WTC11 (cell line): ENCODE measurements around the gene KCNE4. TPM values are rescaled to one million over a fixed set of nuclear protein-coding genes. Genes with fewer than 3 reads are reported as not detected.

Experiments
- ATAC-seq: fragments of 200-7000 bp; cut with Tn5 transposase; 2 replicates; pipeline ENCODE4 v1.10.0; 2021; ENCODE audit warnings: mild to moderate bottlenecking, moderate library complexity
- CTCF ChIA-PET: fragments of 300-600 bp; sonication (Branson Sonifier 250); formaldehyde crosslinking; loops from one replicate; lab custom pipeline; 2021; ENCODE audit warnings: antibody characterized with exemption; lab: Charles Lee
- POLR2A ChIA-PET: fragments of 350-600 bp; sonication (Branson Sonifier 250); formaldehyde crosslinking; loops from one replicate; lab custom pipeline; 2021; ENCODE audit warnings: antibody characterized with exemption; lab: Charles Lee
- DNase-seq: peaks from one replicate; pipeline ENCODE4 v3.0.0; 2021; ENCODE audit warnings: low spot score
- H3K27ac Mint-ChIP-seq: 2 replicates; pipeline ENCODE4 v1.8.0; 2021; ENCODE audit warnings: mixed read lengths
- H3K27me3 Mint-ChIP-seq: 2 replicates; pipeline ENCODE4 v1.8.0; 2021; ENCODE audit warnings: low read depth, mild to moderate bottlenecking, moderate library complexity, mixed read lengths
- H3K36me3 Mint-ChIP-seq: 2 replicates; pipeline ENCODE4 v1.8.0; 2021; ENCODE audit warnings: mixed read lengths
- H3K4me1 Mint-ChIP-seq: 2 replicates; pipeline ENCODE4 v1.8.0; 2022; ENCODE audit warnings: mixed read lengths
- H3K4me3 Mint-ChIP-seq: 2 replicates; pipeline ENCODE4 v1.8.0; 2021; ENCODE audit warnings: mild to moderate bottlenecking, moderate library complexity, mixed read lengths
- H3K9me3 Mint-ChIP-seq: 2 replicates; pipeline ENCODE4 v1.8.0; 2021; ENCODE audit warnings: mixed read lengths
- AR ChIP-seq: fragments of 250-450 bp; sonication (Bioruptor Pico); IDR thresholded peaks from 2 replicates; pipeline ENCODE4 v1.9.0; 2021; ENCODE audit warnings: mild to moderate bottlenecking
- CDX4 ChIP-seq: fragments of 250-450 bp; sonication (Bioruptor Pico); IDR thresholded peaks from 2 replicates; pipeline ENCODE4 v1.9.0; 2021; ENCODE audit warnings: moderate library complexity, mild to moderate bottlenecking, inconsistent platforms, borderline replicate concordance
- ETV6 ChIP-seq: sonication (generic); formaldehyde crosslinking; IDR thresholded peaks from 2 replicates; pipeline ENCODE4 v1.8.1; 2022; ENCODE audit warnings: mild to moderate bottlenecking, missing genetic modification reagents
- FOXJ3 ChIP-seq: sonication (generic); formaldehyde crosslinking; IDR thresholded peaks from 2 replicates; pipeline ENCODE4 v1.9.0; 2021; ENCODE audit warnings: missing genetic modification reagents, mild to moderate bottlenecking, borderline replicate concordance
- GTF2I ChIP-seq: fragments of 250-450 bp; sonication (Bioruptor Pico); conservative IDR thresholded peaks from 2 replicates; pipeline ENCODE4 v1.4.0; 2021; ENCODE audit warnings: mild to moderate bottlenecking
- NR3C1 ChIP-seq: sonication (generic); formaldehyde crosslinking; conservative IDR thresholded peaks from 2 replicates; pipeline ENCODE4 v1.8.1; 2023; ENCODE audit warnings: low read depth, mild to moderate bottlenecking, missing genetic modification reagents
- SOX15 ChIP-seq: fragments of 250-450 bp; sonication (Bioruptor Pico); IDR thresholded peaks from 2 replicates; pipeline ENCODE4 v1.9.0; 2021; ENCODE audit warnings: mild to moderate bottlenecking
- TEAD4 ChIP-seq: sonication (generic); formaldehyde crosslinking; IDR thresholded peaks from 2 replicates; pipeline ENCODE4 v1.8.0; 2022; ENCODE audit warnings: mild to moderate bottlenecking, missing genetic modification reagents
- ZBTB21 ChIP-seq: sonication (generic); formaldehyde crosslinking; IDR thresholded peaks from 2 replicates; pipeline ENCODE4 v1.8.1; 2023; ENCODE audit warnings: mild to moderate bottlenecking, missing genetic modification reagents, borderline replicate concordance
- ZNF232 ChIP-seq: sonication (generic); formaldehyde crosslinking; IDR thresholded peaks from 2 replicates; pipeline ENCODE4 v1.8.0; 2022; ENCODE audit warnings: mild to moderate bottlenecking, missing genetic modification reagents
- ZNF396 ChIP-seq: fragments of 250-450 bp; sonication (Bioruptor Pico); IDR thresholded peaks from 2 replicates; pipeline ENCODE4 v1.8.0; 2021; ENCODE audit warnings: mild to moderate bottlenecking, moderate library complexity, borderline replicate concordance
- total RNA-seq: library from RNA; stranded (reverse); gene quantifications from 3 replicates; pipeline ENCODE4 v1.2.3, GENCODE V29; 2021
- TF ChIP-seq, protein P1 (sequence below): sonication (generic); formaldehyde crosslinking; IDR thresholded peaks from 2 replicates; pipeline ENCODE4 v1.8.1; 2022; ENCODE audit warnings: missing genetic modification reagents, borderline replicate concordance
- TF ChIP-seq, protein P2 (sequence below): sonication (generic); formaldehyde crosslinking; IDR thresholded peaks from 2 replicates; pipeline ENCODE4 v1.8.0; 2023; ENCODE audit warnings: missing genetic modification reagents
- TF ChIP-seq, protein P3 (sequence below): fragments of 250-450 bp; sonication (Bioruptor Pico); IDR thresholded peaks from 2 replicates; pipeline ENCODE4 v2.1.2; 2022; ENCODE audit warnings: mild to moderate bottlenecking, moderate library complexity

KCNE4 gene
- total RNA-seq, 1 experiment from 2014 or later = 0.04 TPM

DNA sequence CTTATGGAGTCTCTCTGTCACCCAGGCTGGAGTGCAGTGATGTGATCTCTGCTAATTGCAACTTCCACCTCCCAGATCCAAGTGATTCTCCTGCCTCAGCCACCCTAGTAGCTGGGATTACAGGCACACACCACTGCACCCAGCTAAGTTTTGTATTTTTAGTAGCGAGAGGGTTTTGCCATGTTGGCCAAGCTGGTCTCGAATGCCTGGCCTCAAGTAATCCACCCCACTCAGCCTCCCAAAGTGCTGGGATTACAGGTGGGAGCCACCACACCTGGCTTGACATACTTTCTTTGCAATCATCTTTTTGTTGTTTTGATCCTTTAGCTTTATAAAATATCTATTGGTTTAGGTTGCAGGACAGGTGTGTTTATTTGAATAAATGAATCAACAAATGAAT is 9.7 kb upstream of the KCNE4 start:
- H3K4me3 Mint-ChIP-seq = no peak overlapping the region
- peaks cover 3% of the 10 kb centered on the region; the same call in 1 of the 2 replicates for H3K9me3 Mint-ChIP-seq
- CTCF ChIA-PET = no interaction called here
- DNase-seq = no peak
- TF ChIP-seq, protein P1, sequence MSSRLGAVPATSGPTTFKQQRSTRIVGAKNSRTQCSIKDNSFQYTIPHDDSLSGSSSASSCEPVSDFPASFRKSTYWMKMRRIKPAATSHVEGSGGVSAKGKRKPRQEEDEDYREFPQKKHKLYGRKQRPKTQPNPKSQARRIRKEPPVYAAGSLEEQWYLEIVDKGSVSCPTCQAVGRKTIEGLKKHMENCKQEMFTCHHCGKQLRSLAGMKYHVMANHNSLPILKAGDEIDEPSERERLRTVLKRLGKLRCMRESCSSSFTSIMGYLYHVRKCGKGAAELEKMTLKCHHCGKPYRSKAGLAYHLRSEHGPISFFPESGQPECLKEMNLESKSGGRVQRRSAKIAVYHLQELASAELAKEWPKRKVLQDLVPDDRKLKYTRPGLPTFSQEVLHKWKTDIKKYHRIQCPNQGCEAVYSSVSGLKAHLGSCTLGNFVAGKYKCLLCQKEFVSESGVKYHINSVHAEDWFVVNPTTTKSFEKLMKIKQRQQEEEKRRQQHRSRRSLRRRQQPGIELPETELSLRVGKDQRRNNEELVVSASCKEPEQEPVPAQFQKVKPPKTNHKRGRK = peak; percentile 57; the same call in 1 of the 2 replicates
- no peak for TF ChIP-seq ZBTB21
- TF ChIP-seq, all 79 proteins: peak for 1
- ATAC-seq = no peak
- no peaks in the 10 kb centered on the region for H3K36me3 Mint-ChIP-seq
- H3K27ac Mint-ChIP-seq = no peak overlapping the region
- no peaks in the 10 kb centered on the region; the same call in 1 of the 2 replicates for H3K27me3 Mint-ChIP-seq
- H3K4me1 Mint-ChIP-seq = peaks cover 61% of the 10 kb centered on the region
- POLR2A ChIA-PET = no interaction called here

DNA sequence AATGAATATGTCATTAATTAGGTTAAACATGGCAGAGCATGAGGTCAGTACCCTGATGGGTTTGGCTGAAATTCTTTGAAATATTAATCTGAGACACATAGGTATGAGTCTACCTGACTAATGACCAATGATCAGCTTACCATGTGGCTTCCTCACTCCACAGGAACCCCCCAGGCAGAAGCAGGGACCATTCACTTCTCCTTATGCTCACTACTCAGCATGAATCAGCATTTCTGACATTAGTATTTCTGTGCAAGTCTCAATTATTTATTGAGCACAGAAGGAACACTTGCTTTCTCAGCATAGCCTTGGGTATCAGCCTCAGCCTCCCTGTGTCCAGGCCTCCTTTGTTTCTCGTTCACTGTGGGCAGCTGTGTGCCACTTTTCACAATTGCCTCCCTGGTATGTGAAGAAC is 9.3 kb upstream of the KCNE4 start:
- H3K4me3 Mint-ChIP-seq = no peak overlapping the region
- CTCF ChIA-PET = no interaction called here
- H3K27ac Mint-ChIP-seq = no peak overlapping the region
- H3K9me3 Mint-ChIP-seq = peaks cover 3% of the 10 kb centered on the region; the same call in 1 of the 2 replicates
- H3K27me3 Mint-ChIP-seq = no peaks in the 10 kb centered on the region; the same call in 1 of the 2 replicates
- DNase-seq (no peak), ATAC-seq (no peak)
- H3K36me3 Mint-ChIP-seq = no peaks in the 10 kb centered on the region
- POLR2A ChIA-PET = no interaction called here
- peaks cover 57% of the 10 kb centered on the region for H3K4me1 Mint-ChIP-seq
- no peak for TF ChIP-seq FOXJ3 (CRISPR knock-in tag)
- no peak for TF ChIP-seq TEAD4 (CRISPR knock-in tag)
- no peak for TF ChIP-seq ZNF396 (CRISPR knock-in tag)
- TF ChIP-seq ZNF232 (CRISPR knock-in tag) = no peak
- TF ChIP-seq AR (CRISPR knock-in tag) = no peak
- no peak for TF ChIP-seq CDX4 (CRISPR knock-in tag)
- TF ChIP-seq, protein P2, sequence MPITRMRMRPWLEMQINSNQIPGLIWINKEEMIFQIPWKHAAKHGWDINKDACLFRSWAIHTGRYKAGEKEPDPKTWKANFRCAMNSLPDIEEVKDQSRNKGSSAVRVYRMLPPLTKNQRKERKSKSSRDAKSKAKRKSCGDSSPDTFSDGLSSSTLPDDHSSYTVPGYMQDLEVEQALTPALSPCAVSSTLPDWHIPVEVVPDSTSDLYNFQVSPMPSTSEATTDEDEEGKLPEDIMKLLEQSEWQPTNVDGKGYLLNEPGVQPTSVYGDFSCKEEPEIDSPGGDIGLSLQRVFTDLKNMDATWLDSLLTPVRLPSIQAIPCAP (CRISPR knock-in tag) = no peak
- TF ChIP-seq, protein P3, sequence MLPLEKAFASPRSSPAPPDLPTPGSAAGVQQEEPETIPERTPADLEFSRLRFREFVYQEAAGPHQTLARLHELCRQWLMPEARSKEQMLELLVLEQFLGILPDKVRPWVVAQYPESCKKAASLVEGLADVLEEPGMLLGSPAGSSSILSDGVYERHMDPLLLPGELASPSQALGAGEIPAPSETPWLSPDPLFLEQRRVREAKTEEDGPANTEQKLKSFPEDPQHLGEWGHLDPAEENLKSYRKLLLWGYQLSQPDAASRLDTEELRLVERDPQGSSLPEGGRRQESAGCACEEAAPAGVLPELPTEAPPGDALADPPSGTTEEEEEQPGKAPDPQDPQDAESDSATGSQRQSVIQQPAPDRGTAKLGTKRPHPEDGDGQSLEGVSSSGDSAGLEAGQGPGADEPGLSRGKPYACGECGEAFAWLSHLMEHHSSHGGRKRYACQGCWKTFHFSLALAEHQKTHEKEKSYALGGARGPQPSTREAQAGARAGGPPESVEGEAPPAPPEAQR (CRISPR knock-in tag) = no peak
- TF ChIP-seq NR3C1 = no peak
- TF ChIP-seq ETV6 (CRISPR knock-in tag) = no peak

DNA sequence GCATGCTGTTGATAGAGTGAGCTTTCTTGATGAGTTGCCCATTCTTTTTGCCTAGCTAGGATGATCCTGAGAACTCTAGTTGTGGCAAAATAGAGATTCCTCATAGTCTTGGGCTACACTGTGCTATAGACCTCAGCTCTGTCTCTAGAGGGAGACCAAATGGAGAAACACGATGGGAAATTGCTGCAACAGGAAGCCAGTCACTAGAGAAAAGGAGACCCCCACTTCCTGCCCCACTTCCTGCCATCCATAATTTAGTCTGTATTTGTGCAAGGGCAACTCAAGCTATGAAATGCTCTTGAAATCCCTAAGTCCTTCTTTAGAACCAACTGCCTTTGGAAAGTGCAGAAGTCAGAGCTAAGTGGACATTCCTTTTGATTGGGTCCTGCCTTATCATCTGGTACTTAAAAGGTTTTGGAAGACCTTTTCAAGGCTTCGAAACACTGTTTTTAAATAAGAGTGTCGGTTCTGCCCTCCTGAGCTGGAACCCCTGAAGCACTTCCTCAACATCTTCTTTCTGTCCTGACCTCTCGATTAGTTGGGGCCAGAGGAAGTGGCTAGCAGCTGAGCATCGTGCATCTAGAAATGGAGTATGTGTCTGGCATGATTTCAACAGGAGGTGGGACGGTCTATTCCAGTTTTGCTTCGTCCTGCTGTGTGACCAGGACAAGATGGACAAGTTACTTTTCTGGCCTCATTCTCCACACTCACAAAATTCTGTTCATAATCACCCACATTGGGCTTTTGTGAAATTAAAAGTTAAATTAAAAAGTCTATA is 8.6 kb upstream of the KCNE4 start:
- no peaks in the 10 kb centered on the region for H3K36me3 Mint-ChIP-seq
- no peak for DNase-seq
- no peak for TF ChIP-seq SOX15
- TF ChIP-seq GTF2I (CRISPR knock-in tag) = no peak
- TF ChIP-seq, all 79 proteins: peak for 0
- peaks cover 3% of the 10 kb centered on the region; the same call in 1 of the 2 replicates for H3K9me3 Mint-ChIP-seq
- ChIA-PET CTCF (no interaction called here), POLR2A (interaction anchor here (0.6 kb wide), 1 partner anchor 96 kb away, joined by 4 read pairs; no protein-coding TSS in a partner anchor)
- no peaks in the 10 kb centered on the region; the same call in 1 of the 2 replicates for H3K27me3 Mint-ChIP-seq
- H3K27ac Mint-ChIP-seq = no peak overlapping the region
- ATAC-seq = no peak
- no peak overlapping the region for H3K4me3 Mint-ChIP-seq
- peaks cover 50% of the 10 kb centered on the region for H3K4me1 Mint-ChIP-seq
